Activated naive CD4-positive, alpha-beta T cell treated with anti-CD3 and anti-CD28 coated beads, Interleukin-2, amount 10 ng/mL, durations not matched to agents 5 hours and 36 hours (primary cell): ENCODE data around the gene COQ8A. TPM values are rescaled to one million over a fixed set of nuclear protein-coding genes. Genes with fewer than 3 reads are reported as not detected.

ENCODE experiments used
- total RNA-seq, 2 experiments: library from RNA; stranded (reverse); gene quantifications; one replicate each; pipeline ENCODE4 v1.2.3, GENCODE V29; 2021

COQ8A gene
- 10 to 100 TPM; 28.2 to 29.6 TPM for total RNA-seq

GRCh38 chr1:226940029-226940805, at the start of gene COQ8A:
TSS of gene COQ8A (plus strand) at chr1:226940294. CDS start at chr1:226961386, 21,092 bp downstream.

Other genes with a start within 250 kb of the COQ8A start
- 10 to 100 TPM; 65.8 to 67.9 TPM for gene ITPKB, start 201.0 kb upstream of the COQ8A start, total RNA-seq
- 1 to 10 TPM; 4.0 to 5.0 TPM for gene PSEN2, start 69.7 kb upstream of the COQ8A start, total RNA-seq